RPMI7951 (cell line): ENCODE results near the gene PLEKHB2. TPM values are rescaled to one million over a fixed set of nuclear protein-coding genes. Genes with fewer than 3 reads are reported as not detected.

Experiments used
- total RNA-seq: library from RNA; depleted of rRNA; stranded (reverse); fragments of >200 nt; shearing (Covaris generic); gene quantifications from 2 replicates; pipeline ENCODE4 v1.2.3, GENCODE V29; 2014; rRNA removed

The PLEKHB2 gene
- total RNA-seq, 1 experiment from 2014 or later, result 100 TPM

Other genes starting within 250 kb of the PLEKHB2 start
- gene FAM168B, start 11.9 kb upstream of the PLEKHB2 start, total RNA-seq, result 63.1 and 68.1 TPM in 2 replicates
- not detected in 2 replicates for gene POTEE, start 104.2 kb downstream of the PLEKHB2 start, total RNA-seq